ENCODE data around the gene TMEM51.

TMEM51 gene

GRCh38 chr1:15260418-15261154 lies 107.0 kb downstream of the TMEM51 start:
- no peaks in the 10 kb centered on the region for H3F3A ChIP-seq (ENCODE audit: control insufficient read depth, insufficient read depth)

DNA sequence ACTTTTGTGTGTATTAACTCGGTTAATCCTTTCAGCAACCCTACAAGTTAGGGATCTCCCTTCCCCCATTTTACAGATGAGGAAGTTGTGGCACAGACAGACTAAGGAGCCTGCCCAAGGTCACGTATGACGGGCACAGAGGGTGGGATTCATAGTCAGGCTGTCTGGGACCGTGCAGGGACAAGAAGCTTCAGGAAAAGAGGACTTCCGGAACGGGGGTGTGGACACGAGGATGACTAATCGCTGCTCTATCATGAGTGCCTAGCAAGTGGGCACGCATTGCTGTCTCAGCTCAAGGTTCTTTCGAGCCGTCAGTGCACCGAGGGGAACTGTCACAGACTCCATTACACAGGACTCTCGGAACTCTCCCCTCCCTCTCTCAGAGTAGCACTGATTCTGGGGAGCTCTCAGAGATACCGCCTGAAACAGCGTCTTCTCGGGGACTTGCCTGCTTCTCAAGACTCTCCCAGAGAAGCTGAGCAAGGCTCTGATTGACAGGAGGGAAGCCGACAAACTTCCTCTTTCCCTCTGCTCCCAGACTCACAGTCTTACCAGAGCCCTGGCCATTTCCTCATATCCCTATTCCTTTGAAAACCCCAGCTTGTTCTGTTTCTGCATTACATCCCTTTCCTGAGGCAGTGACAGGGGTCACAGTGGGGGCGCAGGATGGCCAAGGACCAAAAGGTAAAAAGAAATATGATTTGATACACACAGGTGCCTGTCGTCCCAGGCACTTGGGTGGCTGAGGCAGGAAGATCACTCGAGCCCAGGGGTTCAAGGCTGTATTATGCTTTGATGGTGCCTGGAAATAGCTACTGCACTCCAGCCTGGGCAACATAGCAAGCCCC lies 107.8 kb downstream of the TMEM51 start:
- no peaks in the 10 kb centered on the region for H3K4me1 ChIP-seq (ENCODE audit: control insufficient read depth, low read length)
- no peaks in the 10 kb centered on the region for H3K9me2 ChIP-seq (replicated peaks; ENCODE audit: control insufficient read depth, low read length)
- no peaks in the 10 kb centered on the region for H3K36me3 ChIP-seq (ENCODE audit: control insufficient read depth, low read length)
- no peaks in the 10 kb centered on the region for H4K20me1 ChIP-seq (ENCODE audit: control insufficient read depth, insufficient read depth, low read depth, low read length)
- no peak overlapping the region for H3K4me2 ChIP-seq (ENCODE audit: low read length)
- H3K9me3 ChIP-seq (ENCODE audit: control insufficient read depth, insufficient read depth, low read length), result no peaks in the 10 kb centered on the region
- no peak overlapping the region for H3K27ac ChIP-seq (ENCODE audit: low read depth, low read length)
- H3K27me3 ChIP-seq (ENCODE audit: control insufficient read depth, low read length), result peaks cover 9% of the 10 kb centered on the region; the same call in 1 of the 2 replicates
- H3K4me3 ChIP-seq (ENCODE audit: low read length), result no peak overlapping the region
- no peaks in the 10 kb centered on the region for H3K79me2 ChIP-seq (ENCODE audit: control insufficient read depth, low read length)
- no peaks in the 10 kb centered on the region for H3F3A ChIP-seq (ENCODE audit: control insufficient read depth, insufficient read depth)
- no peak for TF ChIP-seq CTCF (IDR thresholded peaks at IDR 0.05; ENCODE audit: low read depth, low read length, poor library complexity, severe bottlenecking)
- no peak for TF ChIP-seq EZH2phosphoT487 (IDR thresholded peaks at IDR 0.05; ENCODE audit: borderline replicate concordance, low read length)

More at GRCh38 chr1:15260418-15261154, 107.0 kb downstream of the TMEM51 start:
- Histone ChIP-seq H3K4me1 (ENCODE audit: control insufficient read depth, low read length) (no peaks in the 10 kb centered on the region), H3K27ac (ENCODE audit: low read depth, low read length) (no peak overlapping the region), H3K9me3 (ENCODE audit: control insufficient read depth, insufficient read depth, low read length) (no peaks in the 10 kb centered on the region), H3K27me3 (ENCODE audit: control insufficient read depth, low read length) (peaks cover 9% of the 10 kb centered on the region; the same call in 1 of the 2 replicates), H3K79me2 (ENCODE audit: control insufficient read depth, low read length) (no peaks in the 10 kb centered on the region), H4K20me1 (ENCODE audit: control insufficient read depth, insufficient read depth, low read depth, low read length) (no peaks in the 10 kb centered on the region), H3K4me3 (ENCODE audit: low read length) (no peak overlapping the region), H3K9me2 (replicated peaks; ENCODE audit: control insufficient read depth, low read length) (no peaks in the 10 kb centered on the region), H3K4me2 (ENCODE audit: low read length) (no peak overlapping the region), H3K36me3 (ENCODE audit: control insufficient read depth, low read length) (no peaks in the 10 kb centered on the region)
- TF ChIP-seq CTCF (IDR thresholded peaks at IDR 0.05; ENCODE audit: low read depth, low read length, poor library complexity, severe bottlenecking), result no peak

DNA sequence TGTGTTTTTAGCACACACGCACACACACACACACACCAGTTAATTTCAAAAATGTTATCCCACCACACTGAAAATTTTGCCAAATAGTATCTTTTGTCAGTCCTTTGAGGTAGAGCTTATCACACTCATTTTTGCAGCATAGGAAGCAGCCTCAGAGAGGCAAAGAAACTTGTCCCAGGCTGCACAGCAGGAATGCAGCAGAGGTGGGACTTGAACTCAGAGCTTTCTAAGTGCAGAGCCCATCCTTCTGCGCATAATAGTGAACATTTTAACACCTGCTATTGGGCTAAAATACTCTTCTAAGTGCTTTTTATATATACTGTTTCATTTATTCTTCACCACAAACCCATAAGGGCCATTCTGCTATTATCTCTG lies 108.4 kb downstream of the TMEM51 start:
- Histone ChIP-seq H3K27me3 (ENCODE audit: control insufficient read depth, low read length) (peaks cover 9% of the 10 kb centered on the region; the same call in 1 of the 2 replicates), H3K4me3 (ENCODE audit: low read length) (no peak overlapping the region), H3K79me2 (ENCODE audit: control insufficient read depth, low read length) (no peaks in the 10 kb centered on the region), H3K4me2 (ENCODE audit: low read length) (no peak overlapping the region), H3F3A (ENCODE audit: control insufficient read depth, insufficient read depth) (no peaks in the 10 kb centered on the region), H3K27ac (ENCODE audit: low read depth, low read length) (no peak overlapping the region), H3K9me3 (ENCODE audit: control insufficient read depth, insufficient read depth, low read length) (no peaks in the 10 kb centered on the region), H3K9me2 (replicated peaks; ENCODE audit: control insufficient read depth, low read length) (no peaks in the 10 kb centered on the region), H3K4me1 (ENCODE audit: control insufficient read depth, low read length) (no peaks in the 10 kb centered on the region), H3K36me3 (ENCODE audit: control insufficient read depth, low read length) (no peaks in the 10 kb centered on the region), H4K20me1 (ENCODE audit: control insufficient read depth, insufficient read depth, low read depth, low read length) (no peaks in the 10 kb centered on the region)
- TF ChIP-seq CTCF (IDR thresholded peaks at IDR 0.05; ENCODE audit: low read depth, low read length, poor library complexity, severe bottlenecking) (no peak), EZH2phosphoT487 (IDR thresholded peaks at IDR 0.05; ENCODE audit: borderline replicate concordance, low read length) (no peak)

All from DOHH2 (cell line).